NCI-H2196 (cell line): ENCODE data around the gene KRTAP17-1.
"Not testable (repeated sequence)": the region's sequence is repeated elsewhere in the genome, so short reads cannot be mapped to it uniquely, and the experiment has no call there.

ENCODE experiments used
- DNase-seq: peaks from one replicate; lab custom pipeline; 2025; ENCODE audit not compliant: unreplicated experiment; lab: John Stamatoyannopoulos, UW

KRTAP17-1 gene

DNA sequence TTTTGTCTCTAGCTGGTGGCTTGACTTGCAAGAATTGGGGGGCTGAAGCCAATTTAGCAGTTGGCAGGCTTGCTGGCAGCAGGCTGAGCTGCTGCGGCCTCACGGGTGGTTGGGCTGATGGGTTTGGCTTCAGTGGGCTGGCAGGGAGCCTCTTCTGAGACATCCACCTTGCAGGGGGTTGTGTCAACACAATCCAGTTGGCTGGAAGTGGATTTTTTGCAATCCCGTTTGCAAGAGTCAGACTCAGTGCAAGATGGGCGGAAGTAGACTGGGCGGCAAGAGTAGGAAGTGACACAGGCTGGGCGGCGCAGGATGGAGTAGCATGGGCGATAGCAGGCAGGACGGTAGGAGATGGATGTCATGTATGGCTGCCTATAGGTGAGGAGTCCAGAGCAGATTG is 7.9 kb downstream of the KRTAP17-1 start:
- DNase-seq = no peak

DNA sequence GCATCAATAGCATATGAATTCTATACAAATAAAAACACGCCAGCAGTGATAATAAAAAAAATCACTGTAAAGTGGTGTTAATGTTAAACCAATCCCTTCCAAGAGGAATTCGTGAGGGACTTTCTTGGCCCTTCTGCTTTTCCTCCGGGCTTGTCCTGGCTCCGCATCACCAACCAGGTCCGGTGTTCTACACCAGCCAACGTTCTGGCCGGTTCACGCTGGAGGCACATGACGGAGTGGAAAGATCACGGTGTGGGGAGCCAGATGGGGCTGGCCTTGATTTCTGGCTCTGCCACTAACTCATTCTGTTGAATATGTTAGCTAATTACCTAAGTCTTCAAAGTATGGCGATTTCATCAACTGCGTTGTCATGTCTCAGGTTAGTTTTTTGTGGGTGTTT is 11.4 kb downstream of the KRTAP17-1 start:
- no peak for DNase-seq

DNA sequence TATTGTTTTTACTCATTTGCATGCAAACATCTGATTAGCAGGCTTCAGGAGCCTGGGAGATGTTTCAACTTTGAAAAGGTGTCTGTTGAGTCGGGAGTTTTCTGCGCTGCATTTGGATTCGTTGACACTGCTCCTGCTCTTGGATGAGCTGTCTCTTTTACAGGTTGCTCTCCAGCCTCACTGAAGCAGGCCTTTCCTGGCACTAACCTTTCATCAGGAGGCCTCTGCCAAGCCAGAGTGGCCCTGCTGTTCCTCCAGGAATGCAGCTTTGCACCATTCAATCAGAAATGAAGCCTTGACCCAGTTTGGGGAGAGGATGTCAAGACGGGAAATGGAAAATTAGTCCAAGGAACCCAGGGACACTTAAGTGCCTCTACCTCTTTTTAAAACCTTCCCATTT is 12.5 kb downstream of the KRTAP17-1 start:
- no peak for DNase-seq

DNA sequence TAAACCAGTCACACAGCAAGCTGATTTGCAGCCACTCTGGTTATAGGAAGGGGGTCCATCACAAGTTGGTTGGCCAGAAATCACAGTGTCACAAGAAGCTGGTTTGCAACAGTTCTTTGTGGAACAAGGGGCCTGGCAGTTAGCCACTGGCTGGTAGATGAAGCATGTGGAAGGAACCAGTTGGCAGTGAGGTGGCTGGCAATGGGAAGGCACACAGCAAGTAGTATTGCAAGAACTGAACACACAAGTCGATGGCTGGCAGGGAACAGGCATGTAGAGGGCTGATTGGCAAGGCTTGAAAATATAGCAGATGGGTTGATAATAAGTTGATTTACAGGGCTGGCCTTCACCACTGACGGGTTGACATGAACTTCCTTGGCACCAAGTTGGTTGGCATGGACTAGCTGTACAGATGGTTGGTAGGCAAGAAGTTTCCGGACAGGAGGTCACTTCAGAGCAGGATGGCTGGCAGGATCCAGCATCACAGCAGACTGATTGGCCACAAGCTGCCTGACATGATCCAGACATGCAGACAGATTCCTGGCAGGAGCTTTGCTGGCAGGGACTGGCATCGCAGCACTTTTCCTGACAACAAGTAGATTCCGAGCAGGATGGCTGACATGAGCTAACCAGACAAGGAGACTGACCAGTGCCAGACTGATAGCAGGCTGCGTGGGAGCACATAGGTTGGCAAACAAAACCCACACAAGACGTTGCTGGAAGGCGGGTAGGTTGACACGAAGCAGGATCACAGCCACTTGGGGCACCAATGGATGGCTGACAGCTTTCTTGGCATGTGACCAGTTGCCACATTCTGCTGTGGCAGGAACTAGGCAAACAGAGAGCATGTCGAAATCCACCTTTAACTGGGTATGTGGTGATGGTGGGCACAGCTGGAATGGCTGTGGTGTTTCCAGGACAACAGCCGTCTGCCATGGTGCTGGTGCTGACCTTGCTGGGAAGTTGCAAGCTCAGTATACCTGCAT is 13.3 kb downstream of the KRTAP17-1 start, which contains the start of gene KRTAP29-1:
Gene KRTAP29-1 (minus strand): TSS at position 936 of the 986 bp plus-strand sequence. CDS start 0 bp downstream, at position 936.
- no peak for DNase-seq

DNA sequence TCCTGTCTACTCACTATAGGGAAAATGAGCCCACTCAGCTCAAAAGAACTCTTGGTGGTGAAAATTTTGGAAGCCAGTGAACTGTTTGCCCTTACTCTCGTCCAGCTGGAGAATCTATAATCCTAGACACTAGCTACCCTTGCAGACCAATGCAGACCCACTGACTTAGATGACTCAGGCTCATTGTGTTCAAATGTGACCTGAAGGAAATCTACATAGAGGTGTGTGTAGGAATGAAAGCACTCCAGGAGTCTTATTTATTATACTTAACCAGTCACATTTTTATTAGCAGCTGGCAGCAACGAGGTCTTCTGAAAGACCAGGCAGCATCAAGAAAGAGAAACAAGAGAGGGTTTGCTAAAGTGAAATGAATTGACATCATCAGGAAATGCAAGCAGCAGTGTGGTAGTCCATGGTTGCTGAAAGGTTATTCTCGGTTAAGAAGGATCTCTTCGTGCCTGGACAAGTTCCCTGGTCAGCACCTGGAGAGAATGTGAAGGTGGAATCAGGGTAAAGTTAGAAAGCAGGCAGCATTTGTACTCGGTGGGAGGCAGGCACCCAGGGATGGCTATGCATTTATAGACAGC is 14.2 kb downstream of the KRTAP17-1 start:
- no peak for DNase-seq

DNA sequence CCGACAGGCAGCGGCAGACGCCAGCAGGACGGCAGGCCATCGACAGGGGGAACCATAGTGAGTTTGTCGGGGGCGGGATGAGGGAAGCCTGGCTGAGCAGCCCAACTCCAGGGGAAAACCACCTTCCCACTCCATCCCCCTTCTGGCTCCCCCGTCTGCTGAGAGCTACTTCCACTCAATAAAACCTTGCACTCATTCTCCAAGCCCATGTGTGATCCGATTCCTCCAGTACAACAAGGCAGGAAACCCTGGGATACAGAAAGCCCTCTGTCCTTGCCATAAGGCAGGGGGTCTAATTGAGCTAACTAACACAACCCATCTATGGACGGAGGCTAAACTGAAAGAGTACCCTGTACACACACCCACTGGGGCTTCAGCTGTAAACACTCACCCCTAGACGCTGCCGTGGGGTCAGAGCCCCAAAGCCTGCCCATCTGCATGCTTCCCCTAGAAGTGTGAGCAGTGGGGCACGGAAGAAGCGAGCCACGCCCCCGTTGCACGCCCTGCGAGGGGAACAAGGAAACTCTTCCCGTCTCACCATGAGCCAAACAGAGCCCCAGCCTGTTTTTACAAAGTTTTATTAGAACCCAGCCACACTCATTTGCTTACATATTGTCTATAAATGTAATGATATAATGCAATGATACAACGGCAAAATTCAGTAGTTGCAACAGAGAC is 16.9 kb downstream of the KRTAP17-1 start:
- no peak for DNase-seq

DNA sequence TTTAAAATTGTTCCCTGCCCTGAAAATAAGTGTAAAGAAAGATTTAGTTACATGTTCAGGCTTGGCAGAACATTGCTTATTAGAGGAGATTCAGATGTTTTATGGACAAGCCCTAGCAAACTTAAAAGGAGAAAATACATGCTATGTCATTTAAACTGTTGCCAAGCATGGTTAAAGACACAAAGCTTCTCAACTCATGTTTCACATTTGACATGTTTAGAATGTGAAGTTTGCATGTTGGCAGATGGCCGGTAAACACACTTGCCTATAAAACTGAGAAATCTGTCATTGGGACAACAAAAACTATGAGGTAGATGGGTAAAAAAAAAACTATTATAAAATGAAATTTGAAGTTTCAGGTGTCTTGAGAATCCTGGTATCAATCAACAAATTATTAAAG is 18.7 kb downstream of the KRTAP17-1 start:
- no peak for DNase-seq

DNA sequence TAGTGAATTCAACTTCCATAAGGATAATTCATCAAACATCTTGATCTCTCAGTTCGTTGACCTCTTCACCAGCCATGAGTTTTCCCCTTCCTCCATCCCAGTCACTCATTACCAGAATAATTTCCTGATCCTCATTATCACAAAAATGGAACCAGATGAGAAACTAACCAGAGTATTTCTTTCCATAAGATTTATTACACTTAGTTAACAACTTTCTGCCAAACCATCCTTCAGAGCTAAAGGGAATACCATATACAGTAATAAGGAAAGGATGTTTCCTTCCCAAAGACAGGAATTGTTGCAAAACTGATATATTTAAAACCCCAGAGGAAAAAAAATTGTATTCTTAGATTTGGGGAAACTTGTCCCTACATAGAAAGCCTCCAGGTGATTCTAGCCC is 21.5 kb downstream of the KRTAP17-1 start:
- no peak for DNase-seq

DNA sequence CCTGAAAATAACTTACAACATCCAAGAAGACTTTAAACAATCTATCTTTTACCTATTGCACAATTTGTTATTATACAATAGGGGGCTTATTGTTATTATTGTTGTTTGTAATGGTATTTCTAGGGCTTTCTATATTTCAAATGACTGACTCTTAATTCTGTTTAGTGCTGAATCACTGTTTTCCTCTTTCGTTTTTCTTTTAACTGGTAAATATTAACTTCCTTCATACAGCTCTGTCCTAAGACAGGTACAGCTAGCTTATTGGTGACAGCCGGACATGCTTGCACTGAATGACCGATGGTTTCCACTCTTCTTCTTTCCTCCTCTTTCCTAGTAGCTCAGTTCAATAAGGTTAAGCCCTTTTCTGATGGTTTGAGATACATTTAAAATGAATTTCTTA is 28.5 kb downstream of the KRTAP17-1 start:
- DNase-seq = no peak

DNA sequence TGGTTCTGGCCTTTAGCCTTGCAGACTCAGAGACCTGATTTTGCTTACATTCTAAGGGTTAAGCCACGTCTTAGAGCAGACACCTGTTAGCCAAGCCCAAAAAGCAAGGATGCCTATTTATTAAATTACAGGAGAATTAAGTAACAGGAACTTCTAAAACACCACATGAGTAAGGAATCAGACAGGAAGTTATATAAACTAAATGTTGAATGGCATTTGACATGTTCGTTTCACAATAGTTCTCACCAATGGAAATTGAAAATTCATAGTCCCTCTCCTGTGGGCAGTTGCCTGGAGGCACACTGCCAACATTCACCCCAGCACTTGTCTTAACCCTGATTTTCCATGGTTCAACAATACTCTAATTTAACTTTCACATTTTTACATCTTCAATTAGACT is 31.0 kb downstream of the KRTAP17-1 start:
- DNase-seq = no peak

DNA sequence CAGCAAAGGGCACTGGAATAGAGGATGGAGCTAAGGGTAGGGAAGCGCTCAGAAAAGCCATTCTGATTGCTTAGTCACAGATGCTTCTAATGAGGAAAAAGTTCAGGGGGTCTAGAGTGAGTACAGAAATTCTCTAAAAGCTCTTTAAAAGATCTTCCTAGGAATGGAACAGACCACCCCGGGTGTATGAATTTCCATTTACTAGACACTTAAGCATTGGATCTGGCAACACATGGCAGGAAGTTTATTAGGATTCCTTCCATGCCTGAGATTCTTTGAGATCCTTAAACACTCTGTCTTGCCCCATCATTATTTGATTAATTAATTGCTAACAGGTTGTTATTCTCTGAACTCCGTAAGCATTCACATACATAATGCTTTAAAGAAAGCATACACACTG is 31.5 kb downstream of the KRTAP17-1 start:
- DNase-seq = no peak

DNA sequence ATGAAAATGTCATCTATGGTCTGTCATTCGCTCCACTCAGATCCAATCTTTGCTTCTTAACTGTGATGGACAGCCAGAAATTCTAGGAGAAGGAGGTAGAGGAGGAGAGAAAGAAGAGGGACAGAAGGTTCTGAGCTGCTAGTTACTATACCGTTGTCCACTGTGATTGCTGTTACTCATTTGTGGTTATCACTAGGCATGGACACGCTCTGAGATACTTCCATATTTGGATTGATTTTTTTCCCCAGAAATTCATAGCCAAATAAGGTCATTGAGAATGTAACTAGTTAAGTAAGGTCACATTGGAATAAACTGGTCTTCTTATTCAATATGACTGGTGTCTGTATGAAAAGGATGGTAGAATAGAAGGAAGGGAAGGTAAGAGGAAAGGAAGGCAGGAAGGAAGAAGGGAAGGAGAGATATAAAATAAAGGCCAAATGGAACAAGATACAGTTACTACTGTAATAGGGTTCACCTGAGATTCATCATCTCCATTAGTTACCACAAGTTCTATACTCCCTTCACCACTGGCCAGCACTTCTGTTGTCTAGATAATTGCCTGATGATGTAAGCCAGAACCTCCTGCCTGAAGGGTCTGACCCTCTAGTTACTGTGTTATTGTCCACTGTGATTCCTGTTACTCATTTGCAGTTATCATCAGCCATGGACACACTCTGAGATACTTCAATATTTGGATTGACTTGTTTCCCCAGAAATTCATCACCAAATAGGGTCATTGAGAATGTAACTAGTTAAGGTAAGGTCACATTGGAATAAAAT is 37.1 kb downstream of the KRTAP17-1 start:
- no peak for DNase-seq

DNA sequence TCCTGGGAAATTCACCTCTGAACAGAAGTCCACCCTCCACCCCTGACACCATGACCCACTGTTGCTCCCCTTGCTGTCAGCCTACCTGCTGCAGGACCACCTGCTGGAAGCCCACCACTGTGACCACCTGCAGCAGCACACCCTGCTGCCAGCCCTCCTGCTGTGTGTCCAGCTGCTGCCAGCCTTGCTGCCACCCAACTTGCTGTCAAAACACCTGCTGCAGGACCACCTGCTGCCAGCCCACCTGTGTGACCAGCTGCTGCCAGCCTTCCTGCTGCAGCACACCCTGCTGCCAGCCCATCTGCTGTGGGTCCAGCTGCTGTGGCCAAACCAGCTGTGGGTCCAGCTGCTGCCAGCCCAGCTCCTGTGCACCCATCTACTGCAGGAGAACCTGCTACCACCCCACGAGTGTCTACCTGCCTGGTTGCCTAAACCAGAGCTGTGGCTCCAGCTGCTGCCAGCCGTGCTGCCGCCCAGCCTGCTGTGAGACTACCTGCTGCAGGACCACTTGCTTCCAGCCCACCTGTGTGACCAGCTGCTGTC is 39.8 kb downstream of the KRTAP17-1 start, which contains the start of gene KRTAP9-7:
Gene KRTAP9-7 (plus strand): TSS at position 51 of the 543 bp plus-strand sequence. CDS start 0 bp downstream, at position 51.
- DNase-seq = not testable (repeated sequence)

DNA sequence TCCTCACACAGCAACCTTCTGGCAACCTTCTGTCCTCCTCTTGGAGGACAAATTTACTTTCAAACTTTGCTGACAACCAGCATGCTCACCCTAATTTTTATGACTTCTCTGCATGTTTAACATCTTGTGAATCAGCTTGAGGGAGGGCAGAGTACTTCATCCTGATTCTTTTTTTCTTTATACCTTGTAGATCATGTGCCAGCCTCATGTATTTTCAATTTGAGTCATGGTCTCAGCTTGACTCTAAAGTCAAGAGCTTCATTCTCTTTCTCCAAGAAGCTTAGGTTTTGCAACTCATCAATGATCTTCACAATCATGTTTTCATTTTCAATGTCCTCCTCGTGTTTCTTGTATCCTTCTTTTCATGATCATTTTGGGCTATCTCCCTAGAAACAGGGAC is 43.7 kb downstream of the KRTAP17-1 start:
- no peak for DNase-seq

DNA sequence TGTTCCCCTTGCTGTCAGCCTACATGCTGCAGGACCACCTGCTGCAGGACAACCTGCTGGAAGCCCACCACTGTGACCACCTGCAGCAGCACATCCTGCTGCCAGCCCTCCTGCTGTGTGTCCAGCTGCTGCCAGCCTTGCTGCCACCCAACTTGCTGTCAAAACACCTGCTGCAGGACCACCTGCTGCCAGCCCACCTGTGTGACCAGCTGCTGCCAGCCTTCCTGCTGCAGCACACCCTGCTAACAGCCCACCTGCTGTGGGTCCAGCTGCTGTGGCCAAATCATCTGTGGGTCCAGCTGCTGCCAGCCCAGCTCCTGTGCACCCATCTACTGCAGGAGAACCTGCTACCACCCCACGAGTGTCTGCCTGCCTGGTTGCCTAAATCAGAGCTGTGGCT is 44.2 kb downstream of the KRTAP17-1 start:
- not testable (repeated sequence) for DNase-seq

DNA sequence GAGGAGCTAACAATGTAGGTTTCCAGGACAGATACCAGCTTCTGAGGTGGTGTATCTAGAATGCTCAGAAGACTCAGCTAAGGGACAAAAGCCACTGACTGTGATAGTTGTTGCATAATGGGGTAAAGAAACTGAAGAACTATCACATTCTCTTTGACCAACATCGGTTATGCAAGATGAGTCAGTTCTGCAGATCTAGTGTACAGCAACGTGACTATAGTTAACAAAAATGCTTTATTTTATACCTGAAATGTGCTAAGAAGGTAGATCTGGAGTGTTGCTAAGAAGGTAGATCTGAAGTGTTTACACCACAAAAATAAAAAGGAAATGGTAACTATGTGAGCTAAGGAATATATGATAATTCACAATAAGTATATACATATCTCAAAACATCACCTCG is 47.8 kb downstream of the KRTAP17-1 start:
- no peak for DNase-seq

DNA sequence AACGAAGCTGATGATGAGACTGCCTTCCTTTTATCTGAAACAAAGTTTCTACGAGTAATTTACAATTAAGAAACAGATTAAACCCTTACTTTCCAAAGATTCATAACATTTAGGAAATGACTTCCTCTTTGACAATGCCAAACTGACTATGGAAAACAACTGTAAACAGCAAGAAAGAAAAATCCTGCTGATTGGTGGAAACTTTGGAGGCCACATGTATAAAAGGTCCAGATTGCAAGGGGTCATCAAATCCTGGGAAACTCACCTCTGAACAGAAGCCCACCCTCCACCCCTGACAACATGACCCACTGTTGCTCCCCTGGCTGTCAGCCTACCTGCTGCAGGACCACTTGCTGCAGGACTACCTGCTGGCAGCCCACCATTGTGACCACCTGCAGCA is 50.4 kb downstream of the KRTAP17-1 start, which contains the start of gene KRTAP9-6:
Gene KRTAP9-6 (plus strand): TSS at position 301 of the 400 bp plus-strand sequence. CDS start 0 bp downstream, at position 301.
- DNase-seq = no peak
